Kidney (tissue), 14 donors: ENCODE data around the gene RNU6-9. TPM values are rescaled to one million over a fixed set of nuclear protein-coding genes. Genes with fewer than 3 reads are reported as not detected.

ENCODE experiments used
- DNase-seq, 5 donors: peaks; one replicate each; pipeline ENCODE4 v3.0.0-alpha.2; 2013 to 2020
- FAIRE-seq: peaks from 2 replicates; lab custom pipeline; 2012; peaks lifted over from hg19 to GRCh38; lab: Jason Lieb, UNC
- H3K27ac ChIP-seq, 2 donors: one replicate each; pipeline ENCODE4 v1.7.0; 2013; ENCODE audit warnings: low read depth in 2 of 2, low read length in 2 of 2, inconsistent platforms in 1 of 2
- H3K27me3 ChIP-seq: one replicate; pipeline ENCODE4 v1.7.1; 2013; ENCODE audit warnings: low read length, inconsistent platforms; ENCODE audit not compliant: control insufficient read depth, insufficient read depth
- H3K36me3 ChIP-seq, 3 donors: one replicate each; pipeline versions ENCODE4 v1.7.0 to v1.7.1; 2013; ENCODE audit warnings: low read length in 3 of 3, control low read depth in 1 of 3, inconsistent platforms in 1 of 3; ENCODE audit not compliant: insufficient read depth in 3 of 3, control insufficient read depth in 2 of 3
- H3K4me1 ChIP-seq, 3 donors: one replicate each; pipeline versions ENCODE4 v1.7.0 to v1.7.1; 2013; ENCODE audit warnings: low read length in 3 of 3, inconsistent platforms in 1 of 3, low read depth in 1 of 3; ENCODE audit not compliant: control insufficient read depth in 2 of 3, insufficient read depth in 2 of 3
- H3K4me3 ChIP-seq, 3 donors: one replicate each; pipeline versions ENCODE4 v1.7.0 to v1.8.1; 2013; ENCODE audit warnings: low read length in 3 of 3, control low read depth in 1 of 3, inconsistent platforms in 1 of 3
- H3K9ac ChIP-seq, 3 donors: one replicate each; pipeline versions ENCODE4 v1.7.0 to v1.7.1; 2013; ENCODE audit warnings: low read length in 3 of 3, control low read depth in 1 of 3, inconsistent platforms in 1 of 3
- H3K9me3 ChIP-seq, 3 donors: one replicate each; pipeline versions ENCODE4 v1.7.0 to v1.7.1; 2013; ENCODE audit warnings: low read length in 3 of 3, control low read depth in 1 of 3, inconsistent platforms in 1 of 3; ENCODE audit not compliant: control insufficient read depth in 2 of 3, insufficient read depth in 1 of 3
- intact Hi-C: fragments of 100-400 bp; cut with DNase I; formaldehyde crosslinking; loops from one replicate; pipeline ENCODE4 v1.11.1; 2022
- polyA plus RNA-seq: library from polyadenylated mRNA; stranded (reverse); fragments of 350-450 nt; fragmentation: Illumina TruSeq; extraction: RNeasy Lipid Tissue Mini Kit (QIAGEN cat#74804); gene quantifications from one replicate; pipeline ENCODE4 v1.2.3, GENCODE V29; 2014; ENCODE audit warnings: low read depth, low replicate concordance; ENCODE audit not compliant: insufficient read depth
- total RNA-seq: library from RNA; stranded (reverse); fragmentation: NEBNext Ultra II Directional; extraction: Animal tissue kit (Norgen Biotek cat#: 25700); gene quantifications from one replicate; pipeline ENCODE4 v1.2.1, GENCODE V29; 2021
- TF ChIP-seq, protein P1 (sequence below): IDR thresholded peaks from 3 replicates; pipeline ENCODE4 v1.5.1; 2012; ENCODE audit warnings: mild to moderate bottlenecking, moderate library complexity, borderline replicate concordance; ENCODE audit not compliant: insufficient read depth; ENCODE audit errors: extremely low read depth
- donor health status: control.
- donor health status: control.
- donor health status: control.
- donor health status: control.
- donor health status: control.
- donor health status: DM: yes; HTN: yes; CAD: no.
- donor health status: Normal renal cell carcinoma (clear cell type).

Gene RNU6-9
- total and polyA plus RNA-seq, 2 donors from 2014 or later: not detected

DNA sequence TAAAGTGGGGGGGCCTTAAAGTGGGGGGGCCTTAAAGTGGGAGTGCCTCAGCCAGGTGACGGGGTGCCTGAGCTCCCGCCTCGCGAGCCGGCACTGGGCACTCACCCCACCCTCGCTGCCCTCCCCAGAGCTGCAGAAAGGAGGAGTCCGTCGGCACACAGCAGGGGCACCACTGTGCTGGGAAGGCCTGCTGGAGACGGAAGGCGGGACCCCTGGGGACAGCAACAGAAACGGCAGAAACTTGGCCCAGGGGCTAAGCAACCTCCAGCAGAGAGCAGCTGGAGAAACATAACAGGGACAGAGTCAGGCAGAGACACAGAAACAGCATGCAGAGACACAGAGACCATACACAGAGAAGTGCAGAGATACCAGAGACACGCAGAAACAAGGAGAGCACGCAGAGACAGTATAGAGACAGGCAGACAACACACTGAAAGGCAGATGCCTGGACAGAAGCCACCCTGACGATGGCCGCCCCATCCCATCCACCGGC lies 25.9 kb upstream of the RNU6-9 start:
- Histone ChIP-seq H3K27ac (no peak overlapping the region), H3K9me3 (no peaks in the 10 kb centered on the region), H3K9ac (no peak overlapping the region), H3K27me3 (no peaks in the 10 kb centered on the region), H3K36me3 (peaks cover 0 to 4% (median 0%) of the 10 kb centered on the region in 3 donors), H3K4me1 (peaks cover 0 to 10% (median 0%) of the 10 kb centered on the region in 3 donors), H3K4me3 (no peak overlapping the region)
- DNase-seq (no peak), FAIRE-seq (no peak)
- TF ChIP-seq, protein P1, sequence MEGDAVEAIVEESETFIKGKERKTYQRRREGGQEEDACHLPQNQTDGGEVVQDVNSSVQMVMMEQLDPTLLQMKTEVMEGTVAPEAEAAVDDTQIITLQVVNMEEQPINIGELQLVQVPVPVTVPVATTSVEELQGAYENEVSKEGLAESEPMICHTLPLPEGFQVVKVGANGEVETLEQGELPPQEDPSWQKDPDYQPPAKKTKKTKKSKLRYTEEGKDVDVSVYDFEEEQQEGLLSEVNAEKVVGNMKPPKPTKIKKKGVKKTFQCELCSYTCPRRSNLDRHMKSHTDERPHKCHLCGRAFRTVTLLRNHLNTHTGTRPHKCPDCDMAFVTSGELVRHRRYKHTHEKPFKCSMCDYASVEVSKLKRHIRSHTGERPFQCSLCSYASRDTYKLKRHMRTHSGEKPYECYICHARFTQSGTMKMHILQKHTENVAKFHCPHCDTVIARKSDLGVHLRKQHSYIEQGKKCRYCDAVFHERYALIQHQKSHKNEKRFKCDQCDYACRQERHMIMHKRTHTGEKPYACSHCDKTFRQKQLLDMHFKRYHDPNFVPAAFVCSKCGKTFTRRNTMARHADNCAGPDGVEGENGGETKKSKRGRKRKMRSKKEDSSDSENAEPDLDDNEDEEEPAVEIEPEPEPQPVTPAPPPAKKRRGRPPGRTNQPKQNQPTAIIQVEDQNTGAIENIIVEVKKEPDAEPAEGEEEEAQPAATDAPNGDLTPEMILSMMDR: no peak
- intact Hi-C loops: no loop called here

DNA sequence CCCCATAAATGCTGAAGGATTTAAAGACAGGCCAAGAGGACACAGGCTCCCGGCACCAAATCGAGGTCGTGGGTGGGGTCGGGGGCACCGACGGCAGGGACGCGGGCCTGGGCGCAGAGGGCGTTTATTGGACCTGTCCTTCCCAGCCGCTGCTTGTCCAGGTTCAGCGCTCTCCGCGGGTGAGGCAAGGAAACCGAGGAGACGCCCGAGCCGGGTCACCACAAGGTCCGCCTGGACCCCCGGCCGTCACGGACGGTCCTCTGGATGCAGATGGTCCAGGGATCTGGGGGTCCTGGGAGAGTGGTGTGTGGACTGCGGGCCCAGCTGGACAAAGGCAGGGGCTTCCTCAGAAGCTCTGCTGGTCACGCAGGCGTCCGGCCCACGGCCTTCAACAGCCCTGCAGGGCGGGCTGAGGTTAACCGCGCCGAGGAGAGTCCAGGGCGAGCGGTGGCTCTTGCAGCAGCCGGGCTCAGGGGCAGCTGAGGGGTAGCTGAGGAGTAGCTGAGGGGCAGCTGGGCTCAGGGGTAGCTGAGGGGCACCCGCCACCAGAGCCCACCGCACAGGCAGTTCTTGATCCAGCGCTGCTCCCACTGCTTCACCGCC lies 25.3 kb upstream of the RNU6-9 start:
- Histone ChIP-seq H3K4me1 (peaks cover 0 to 10% (median 0%) of the 10 kb centered on the region in 3 donors), H3K36me3 (peaks cover 0 to 4% (median 0%) of the 10 kb centered on the region in 3 donors), H3K9me3 (no peaks in the 10 kb centered on the region), H3K27me3 (no peaks in the 10 kb centered on the region), H3K4me3 (no peak overlapping the region), H3K27ac (no peak overlapping the region), H3K9ac (no peak overlapping the region)
- peak in 1 of 5 donors; percentile 79 for DNase-seq
- FAIRE-seq: no peak
- TF ChIP-seq, protein P1: no peak
- intact Hi-C loops: no loop called here

DNA sequence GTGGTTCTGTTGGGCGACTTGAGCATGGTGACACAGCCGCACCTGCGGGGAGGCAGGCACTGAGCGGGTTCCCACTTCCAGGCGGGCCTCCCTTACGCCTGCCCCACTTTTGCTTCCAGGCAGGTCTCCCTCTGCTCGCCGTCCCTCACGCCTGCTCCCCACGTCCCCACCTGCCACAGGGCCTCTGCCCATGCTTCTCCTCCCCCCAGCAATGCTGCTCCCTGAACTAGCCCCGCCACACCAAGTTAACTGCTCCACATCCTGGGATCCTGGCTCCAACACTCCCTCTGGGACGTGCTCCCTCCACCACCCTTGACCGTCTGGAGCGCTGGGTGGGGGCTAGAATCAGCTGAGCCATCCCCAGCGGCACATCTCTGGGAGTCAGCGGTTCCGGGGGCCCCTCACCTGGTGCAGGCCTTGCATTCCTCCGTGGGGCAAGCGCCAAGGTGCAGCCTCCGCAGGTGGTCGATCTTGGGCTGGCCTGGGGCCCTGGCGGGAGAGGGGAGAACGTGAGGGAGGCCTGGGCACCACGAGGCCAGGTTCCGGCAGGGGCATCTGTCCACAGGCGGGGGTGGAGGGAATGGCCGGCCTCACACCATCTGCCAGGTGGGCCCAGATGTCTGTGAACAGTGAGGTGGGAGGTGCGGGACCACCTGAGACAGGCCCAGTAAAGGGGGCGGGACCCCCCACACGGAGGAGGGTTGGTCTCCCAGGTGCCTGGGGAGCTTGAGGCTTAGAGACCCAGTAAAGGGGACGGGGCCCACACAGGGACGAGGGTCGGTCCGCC lies 24.6 kb upstream of the RNU6-9 start:
- Histone ChIP-seq H3K27ac (peak overlapping the region in 1 of 2 donors; percentile 78), H3K9me3 (no peaks in the 10 kb centered on the region), H3K4me3 (no peak overlapping the region), H3K9ac (no peak overlapping the region), H3K4me1 (peaks cover 0 to 8% (median 0%) of the 10 kb centered on the region in 3 donors), H3K36me3 (peaks cover 0 to 8% (median 0%) of the 10 kb centered on the region in 3 donors), H3K27me3 (no peaks in the 10 kb centered on the region)
- peak in 1 of 5 donors; percentile 85 for DNase-seq
- no peak for FAIRE-seq
- TF ChIP-seq, protein P1: no peak
- intact Hi-C loops: no loop called here
